Fibroblast of lung (primary cell): Measurements from ENCODE around the gene COL4A6. TPM values are rescaled to one million over a fixed set of nuclear protein-coding genes. Genes with fewer than 3 reads are reported as not detected.
A peak's percentile ranks its signal among the peaks of the same experiment; 100 is the strongest.

Source experiments
- DNase-seq, 2 donors: peaks; one replicate each; pipeline versions ENCODE4 v3.0.0 to v3.0.0-alpha.2; 2010; ENCODE audit warnings: low read depth in 2 of 2
- H2AFZ ChIP-seq: 2 replicates; pipeline ENCODE4 v1.5.1; 2012; ENCODE audit warnings: low read length, control low read depth, inconsistent platforms
- H3K27ac ChIP-seq: 2 replicates; pipeline ENCODE4 v1.5.1; 2011; ENCODE audit warnings: low read length, control low read depth; ENCODE audit not compliant: insufficient read depth
- H3K27me3 ChIP-seq: 2 replicates; pipeline ENCODE4 v1.5.1; 2011; ENCODE audit warnings: mild to moderate bottlenecking, low read length; ENCODE audit not compliant: control insufficient read depth, insufficient read depth
- H3K36me3 ChIP-seq: 2 replicates; pipeline ENCODE4 v1.5.1; 2011; ENCODE audit warnings: low read length; ENCODE audit not compliant: control insufficient read depth, insufficient read depth
- H3K4me1 ChIP-seq: 2 replicates; pipeline ENCODE4 v1.5.1; 2011; ENCODE audit warnings: low read length; ENCODE audit not compliant: control insufficient read depth, insufficient read depth; ENCODE audit errors: extremely low read depth
- H3K4me2 ChIP-seq: 2 replicates; pipeline ENCODE4 v1.5.1; 2011; ENCODE audit warnings: low read length, control low read depth; ENCODE audit not compliant: insufficient read depth; ENCODE audit errors: extremely low read depth
- H3K4me3 ChIP-seq, 4 experiments: fragments of 200-600 bp in 1 of 4; sonication (generic) in 1 of 4; replicated peaks in 1 of 4; 2 replicates each; pipeline ENCODE4 v1.5.1; 2011 to 2016; ENCODE audit warnings: low read length in 4 of 4, low read depth in 3 of 4, mild to moderate bottlenecking in 3 of 4, control low read depth in 2 of 4, inconsistent platforms in 1 of 4, mixed read lengths in 1 of 4; ENCODE audit not compliant: insufficient read depth in 1 of 4; ENCODE audit errors: control extremely low read depth in 1 of 4
- H3K79me2 ChIP-seq: 2 replicates; pipeline ENCODE4 v1.5.1; 2012; ENCODE audit warnings: mild to moderate bottlenecking, low read length, inconsistent platforms; ENCODE audit not compliant: control insufficient read depth, insufficient read depth
- H3K9ac ChIP-seq: 2 replicates; pipeline ENCODE4 v1.5.1; 2011; ENCODE audit warnings: mild to moderate bottlenecking, low read length, control low read depth; ENCODE audit not compliant: insufficient read depth
- H3K9me3 ChIP-seq: 2 replicates; pipeline ENCODE4 v1.5.1; 2012; ENCODE audit warnings: low read depth, low read length; ENCODE audit not compliant: control insufficient read depth, insufficient read depth
- H4K20me1 ChIP-seq: 2 replicates; pipeline ENCODE4 v1.5.1; 2011; ENCODE audit warnings: low read length; ENCODE audit not compliant: control insufficient read depth, insufficient read depth; ENCODE audit errors: extremely low read depth
- CTCF ChIP-seq, 2 donors: IDR thresholded peaks in 1 of 2; conservative IDR thresholded peaks in 1 of 2; 1 replicate in 1 of 2; 2 replicates in 1 of 2; pipeline ENCODE4 v1.5.1; 2011 to 2012; ENCODE audit warnings: low read length in 2 of 2, control low read depth in 1 of 2, inconsistent platforms in 1 of 2, low read depth in 1 of 2, mild to moderate bottlenecking in 1 of 2
- EZH2 ChIP-seq: IDR thresholded peaks from 2 replicates; pipeline ENCODE4 v1.5.1; 2012; ENCODE audit warnings: low read length, control low read depth, mild to moderate bottlenecking; ENCODE audit errors: missing control alignments
- polyA plus RNA-seq, 2 donors: library from polyadenylated mRNA; depleted of rRNA in 1 of 2; stranded (reverse) in 1 of 2; unstranded in 1 of 2; fragments of >200 nt; gene quantifications; 2 replicates each; pipeline ENCODE4 v1.2.1, GENCODE V29; 2011 to 2012; ENCODE audit warnings: missing spikeins in 1 of 2
- total RNA-seq: library from RNA; depleted of rRNA; stranded (reverse); fragments of >200 nt; gene quantifications from 2 replicates; pipeline ENCODE4 v1.2.1, GENCODE V29; 2014

The COL4A6 gene
- total and polyA plus RNA-seq, 2 donors (not counting 1 experiment from before 2014, with no cell fraction given), result 0.15 to 3.5 TPM

GRCh38 chrX:108415891-108416290, 22.3 kb downstream of the COL4A6 start:
- no peak overlapping the region for H3K9ac ChIP-seq
- H4K20me1 ChIP-seq, result no peaks in the 10 kb centered on the region
- no peaks in the 10 kb centered on the region for H3K27me3 ChIP-seq
- H3K36me3 ChIP-seq, result no peaks in the 10 kb centered on the region
- no peak overlapping the region for H2AFZ ChIP-seq
- H3K4me1 ChIP-seq, result no peaks in the 10 kb centered on the region
- DNase-seq, result peak; percentile 63 to 67
- H3K9me3 ChIP-seq, result no peaks in the 10 kb centered on the region
- no peak overlapping the region for H3K4me2 ChIP-seq
- H3K79me2 ChIP-seq, result no peaks in the 10 kb centered on the region
- H3K27ac ChIP-seq, result no peak overlapping the region
- no peak for TF ChIP-seq CTCF (conservative IDR thresholded peaks at IDR 0.05 in 1 of 2, IDR thresholded peaks at IDR 0.05 in 1 of 2; ENCODE audit: low read depth in 1 of 2, low read length in 2 of 2)
- no peak for TF ChIP-seq EZH2
- no peak overlapping the region for H3K4me3 ChIP-seq

- DNase-seq, result no peak
- Histone ChIP-seq H2AFZ (no peak overlapping the region), H3K9ac (no peak overlapping the region), H4K20me1 (no peaks in the 10 kb centered on the region), H3K27me3 (no peaks in the 10 kb centered on the region), H3K9me3 (no peaks in the 10 kb centered on the region), H3K4me3 (no peak overlapping the region), H3K36me3 (no peaks in the 10 kb centered on the region), H3K4me1 (no peaks in the 10 kb centered on the region), H3K79me2 (no peaks in the 10 kb centered on the region), H3K4me2 (no peak overlapping the region), H3K27ac (no peak overlapping the region)
- TF ChIP-seq EZH2 (no peak), CTCF (conservative IDR thresholded peaks at IDR 0.05 in 1 of 2, IDR thresholded peaks at IDR 0.05 in 1 of 2; ENCODE audit: low read depth in 1 of 2, low read length in 2 of 2) (no peak)
Observed at GRCh38 chrX:108415146-108415545, 23.1 kb downstream of the COL4A6 start.

GRCh38 chrX:108412783-108413182, 25.4 kb downstream of the COL4A6 start:
- Histone ChIP-seq H3K4me1 (no peaks in the 10 kb centered on the region), H3K9me3 (no peaks in the 10 kb centered on the region), H3K4me3 (no peak overlapping the region), H2AFZ (no peak overlapping the region), H3K36me3 (no peaks in the 10 kb centered on the region), H3K4me2 (no peak overlapping the region), H4K20me1 (no peaks in the 10 kb centered on the region), H3K27ac (no peak overlapping the region), H3K27me3 (no peaks in the 10 kb centered on the region), H3K79me2 (no peaks in the 10 kb centered on the region), H3K9ac (no peak overlapping the region)
- no peak for TF ChIP-seq CTCF (conservative IDR thresholded peaks at IDR 0.05 in 1 of 2, IDR thresholded peaks at IDR 0.05 in 1 of 2; ENCODE audit: low read depth in 1 of 2, low read length in 2 of 2)
- no peak for TF ChIP-seq EZH2
- no peak for DNase-seq
